Thoracic aorta (tissue), 2 donors: ENCODE data around the gene PNLIPRP1. TPM values are rescaled to one million over a fixed set of nuclear protein-coding genes. Genes with fewer than 3 reads are reported as not detected.

Source experiments
- ATAC-seq: fragments of 150-250 bp; one replicate; pipeline ENCODE4 v1.8.0; 2017; ENCODE audit warnings: low read depth; ENCODE audit not compliant: insufficient number of reproducible peaks, low FRiP score
- DNase-seq: peaks from one replicate; pipeline ENCODE4 v3.0.0-alpha.2; 2020; ENCODE audit warnings: low spot score
- H3K27ac ChIP-seq, 2 donors: fragments of 200-600 bp; sonication (generic); 1 replicate in 1 of 2; 2 replicates in 1 of 2; pipeline ENCODE4 v1.5.1; 2016; ENCODE audit warnings: mild to moderate bottlenecking in 2 of 2, moderate library complexity in 2 of 2
- H3K27me3 ChIP-seq: fragments of 200-600 bp; sonication (generic); replicated peaks from 2 replicates; pipeline ENCODE4 v1.6.0; 2016; ENCODE audit warnings: mild to moderate bottlenecking; ENCODE audit not compliant: insufficient read depth
- H3K36me3 ChIP-seq: fragments of 200-600 bp; sonication (generic); one replicate; pipeline ENCODE4 v1.5.1; 2016
- H3K4me1 ChIP-seq, 2 donors: fragments of 200-600 bp; sonication (generic); 1 replicate in 1 of 2; 2 replicates in 1 of 2; pipeline versions ENCODE4 v1.5.1 to v1.6.0; 2016; ENCODE audit warnings: low read depth in 2 of 2, mild to moderate bottlenecking in 1 of 2; ENCODE audit not compliant: control insufficient read depth in 1 of 2
- H3K4me3 ChIP-seq: fragments of 200-600 bp; sonication (generic); 2 replicates; pipeline ENCODE4 v1.5.1; 2016; ENCODE audit warnings: mild to moderate bottlenecking
- H3K9me3 ChIP-seq: fragments of 200-600 bp; sonication (generic); 2 replicates; pipeline ENCODE4 v1.5.1; 2016
- CTCF ChIP-seq: fragments of 200-600 bp; sonication (generic); IDR thresholded peaks from one replicate; pipeline ENCODE4 v1.5.1; 2019; ENCODE audit warnings: antibody characterized with exemption
- total RNA-seq, 2 donors: library from RNA; depleted of rRNA; stranded (reverse); fragments of >200 nt; gene quantifications; one replicate each; pipeline versions ENCODE4 v1.1.0 to v1.2.3, GENCODE V29; 2016

The PNLIPRP1 gene
- total RNA-seq, 2 donors from 2014 or later = 0.99 TPM; not detected in 1

- Histone ChIP-seq H3K27me3 (no peaks in the 10 kb centered on the region), H3K27ac (no peak overlapping the region), H3K4me1 (no peaks in the 10 kb centered on the region), H3K4me3 (no peak overlapping the region), H3K36me3 (no peaks in the 10 kb centered on the region), H3K9me3 (no peaks in the 10 kb centered on the region)
- DNase-seq = no peak
- no peak for ATAC-seq
- no peak for TF ChIP-seq CTCF
These were observed 46.2 kb downstream of the PNLIPRP1 start for GRCh38 chr10:116636976-116637375.

- DNase-seq = no peak
- H3K4me3 ChIP-seq = no peak overlapping the region
- no peaks in the 10 kb centered on the region for H3K27me3 ChIP-seq
- H3K4me1 ChIP-seq = no peaks in the 10 kb centered on the region
- no peaks in the 10 kb centered on the region for H3K36me3 ChIP-seq
- no peak for TF ChIP-seq CTCF
- no peak overlapping the region for H3K27ac ChIP-seq
- no peak for ATAC-seq
- H3K9me3 ChIP-seq = no peaks in the 10 kb centered on the region
These were observed 47.1 kb downstream of the PNLIPRP1 start for GRCh38 chr10:116637830-116638229.

- TF ChIP-seq CTCF = no peak
- Histone ChIP-seq H3K36me3 (no peaks in the 10 kb centered on the region), H3K27ac (no peak overlapping the region), H3K9me3 (no peaks in the 10 kb centered on the region), H3K4me1 (no peaks in the 10 kb centered on the region), H3K4me3 (no peak overlapping the region), H3K27me3 (no peaks in the 10 kb centered on the region)
- no peak for DNase-seq
- ATAC-seq = no peak
These were observed 55.7 kb downstream of the PNLIPRP1 start for GRCh38 chr10:116646502-116646901.

GRCh38 chr10:116648903-116649302 lies 58.1 kb downstream of the PNLIPRP1 start:
- no peak for TF ChIP-seq CTCF
- Histone ChIP-seq H3K4me1 (no peaks in the 10 kb centered on the region), H3K4me3 (no peak overlapping the region), H3K27ac (no peak overlapping the region), H3K9me3 (no peaks in the 10 kb centered on the region), H3K36me3 (no peaks in the 10 kb centered on the region), H3K27me3 (no peaks in the 10 kb centered on the region)
- DNase-seq (no peak), ATAC-seq (no peak)

- ATAC-seq (no peak), DNase-seq (no peak)
- Histone ChIP-seq H3K4me3 (no peak overlapping the region), H3K27ac (no peak overlapping the region), H3K27me3 (no peaks in the 10 kb centered on the region), H3K9me3 (no peaks in the 10 kb centered on the region), H3K36me3 (no peaks in the 10 kb centered on the region), H3K4me1 (no peaks in the 10 kb centered on the region)
- no peak for TF ChIP-seq CTCF
These were observed 63.1 kb downstream of the PNLIPRP1 start for GRCh38 chr10:116653885-116654284.
